Endothelial cell (in vitro differentiated cells): ENCODE measurements around the gene CCL25. TPM values are rescaled to one million over a fixed set of nuclear protein-coding genes. Genes with fewer than 3 reads are reported as not detected.
"Not testable (repeated sequence)": the region's sequence is repeated elsewhere in the genome, so short reads cannot be mapped to it uniquely, and the experiment has no call there.

ENCODE experiments used
- DNase-seq: peaks from one replicate; pipeline ENCODE4 v3.0.0; 2021; ENCODE audit warnings: low spot score
- H3K27ac Mint-ChIP-seq: one replicate; pipeline ENCODE4 v1.8.0; 2021; ENCODE audit warnings: mixed read lengths, inconsistent platforms; ENCODE audit not compliant: unreplicated experiment
- H3K27me3 Mint-ChIP-seq: one replicate; pipeline ENCODE4 v1.8.0; 2021; ENCODE audit warnings: mild to moderate bottlenecking, moderate library complexity, mixed read lengths, inconsistent platforms; ENCODE audit not compliant: unreplicated experiment
- H3K36me3 Mint-ChIP-seq: one replicate; pipeline ENCODE4 v1.8.0; 2021; ENCODE audit warnings: mild to moderate bottlenecking, low read depth, mixed read lengths, inconsistent platforms; ENCODE audit not compliant: unreplicated experiment
- H3K4me1 Mint-ChIP-seq: one replicate; pipeline ENCODE4 v1.8.0; 2021; ENCODE audit warnings: mild to moderate bottlenecking, mixed read lengths, inconsistent platforms; ENCODE audit not compliant: unreplicated experiment
- H3K4me3 Mint-ChIP-seq: one replicate; pipeline ENCODE4 v1.8.0; 2021; ENCODE audit warnings: mild to moderate bottlenecking, mixed read lengths, inconsistent platforms; ENCODE audit not compliant: unreplicated experiment
- H3K9me3 Mint-ChIP-seq: one replicate; pipeline ENCODE4 v1.8.0; 2021; ENCODE audit warnings: mixed read lengths, inconsistent platforms; ENCODE audit not compliant: unreplicated experiment
- total RNA-seq: library from RNA; stranded (reverse); fragmentation: NEBNext Ultra II Directional; extraction: Animal tissue kit (Norgen Biotek cat#: 25700); gene quantifications from one replicate; pipeline ENCODE4 v1.2.1, GENCODE V29; 2021; ENCODE audit not compliant: unreplicated experiment
- TF ChIP-seq, protein P1 (sequence below): fragments of 200-600 bp; sonication (generic); IDR thresholded peaks from one replicate; pipeline ENCODE4 v1.5.0; 2021; ENCODE audit warnings: antibody characterized with exemption; ENCODE audit not compliant: unreplicated experiment

CCL25 gene
- total RNA-seq, 1 donor from 2014 or later = not detected

DNA sequence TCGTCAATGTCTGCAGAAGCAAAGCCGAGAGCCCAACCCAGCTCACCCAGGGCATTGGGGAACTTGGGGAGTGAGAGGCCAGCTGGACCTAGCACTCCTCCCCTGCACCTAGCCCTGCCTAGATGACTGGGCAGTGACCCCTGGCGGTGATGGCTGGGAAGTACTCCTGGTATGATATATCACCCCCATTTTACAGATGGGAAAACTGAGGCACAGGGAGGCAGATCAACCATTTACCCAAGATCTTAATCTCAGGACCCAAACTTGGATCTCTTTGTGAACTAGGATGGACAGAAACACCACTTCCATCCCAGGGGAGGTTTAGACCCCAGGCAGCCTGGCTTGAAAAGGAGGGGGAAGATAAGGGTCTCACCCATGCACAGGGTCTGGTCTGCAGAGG lies 43.5 kb downstream of the CCL25 start:
- DNase-seq = no peak
- Mint-ChIP-seq H3K4me3 (peak overlapping the region; percentile 37), H3K4me1 (no peaks in the 10 kb centered on the region), H3K27me3 (peaks cover 4% of the 10 kb centered on the region), H3K36me3 (peaks cover 42% of the 10 kb centered on the region), H3K27ac (no peak overlapping the region), H3K9me3 (peaks cover 7% of the 10 kb centered on the region)
- TF ChIP-seq, protein P1, sequence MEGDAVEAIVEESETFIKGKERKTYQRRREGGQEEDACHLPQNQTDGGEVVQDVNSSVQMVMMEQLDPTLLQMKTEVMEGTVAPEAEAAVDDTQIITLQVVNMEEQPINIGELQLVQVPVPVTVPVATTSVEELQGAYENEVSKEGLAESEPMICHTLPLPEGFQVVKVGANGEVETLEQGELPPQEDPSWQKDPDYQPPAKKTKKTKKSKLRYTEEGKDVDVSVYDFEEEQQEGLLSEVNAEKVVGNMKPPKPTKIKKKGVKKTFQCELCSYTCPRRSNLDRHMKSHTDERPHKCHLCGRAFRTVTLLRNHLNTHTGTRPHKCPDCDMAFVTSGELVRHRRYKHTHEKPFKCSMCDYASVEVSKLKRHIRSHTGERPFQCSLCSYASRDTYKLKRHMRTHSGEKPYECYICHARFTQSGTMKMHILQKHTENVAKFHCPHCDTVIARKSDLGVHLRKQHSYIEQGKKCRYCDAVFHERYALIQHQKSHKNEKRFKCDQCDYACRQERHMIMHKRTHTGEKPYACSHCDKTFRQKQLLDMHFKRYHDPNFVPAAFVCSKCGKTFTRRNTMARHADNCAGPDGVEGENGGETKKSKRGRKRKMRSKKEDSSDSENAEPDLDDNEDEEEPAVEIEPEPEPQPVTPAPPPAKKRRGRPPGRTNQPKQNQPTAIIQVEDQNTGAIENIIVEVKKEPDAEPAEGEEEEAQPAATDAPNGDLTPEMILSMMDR = peak; percentile 23

DNA sequence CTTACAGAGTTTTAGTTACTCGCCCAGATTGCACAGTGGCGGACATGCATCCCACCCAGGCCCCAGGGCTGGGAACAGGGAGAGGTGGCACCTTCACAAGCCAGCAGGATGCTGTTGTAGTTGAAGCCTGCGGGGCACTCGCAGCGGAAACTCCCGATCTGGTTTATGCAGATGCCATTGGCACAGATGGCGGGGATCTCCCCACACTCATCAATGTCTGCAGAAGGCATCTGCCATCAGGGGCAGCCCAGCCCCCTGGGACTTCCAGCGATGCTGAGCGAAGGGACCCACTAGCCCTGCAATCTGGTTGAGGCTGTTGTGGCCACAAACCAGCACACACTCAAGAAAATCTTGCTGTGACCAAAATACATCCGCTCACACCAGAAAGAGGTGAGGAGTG lies 44.6 kb downstream of the CCL25 start:
- peaks cover 42% of the 10 kb centered on the region for H3K36me3 Mint-ChIP-seq
- H3K9me3 Mint-ChIP-seq = peaks cover 7% of the 10 kb centered on the region
- TF ChIP-seq, protein P1 = no peak
- no peak overlapping the region for H3K27ac Mint-ChIP-seq
- H3K4me3 Mint-ChIP-seq = no peak overlapping the region
- no peaks in the 10 kb centered on the region for H3K4me1 Mint-ChIP-seq
- H3K27me3 Mint-ChIP-seq = peaks cover 2% of the 10 kb centered on the region
- DNase-seq = no peak

DNA sequence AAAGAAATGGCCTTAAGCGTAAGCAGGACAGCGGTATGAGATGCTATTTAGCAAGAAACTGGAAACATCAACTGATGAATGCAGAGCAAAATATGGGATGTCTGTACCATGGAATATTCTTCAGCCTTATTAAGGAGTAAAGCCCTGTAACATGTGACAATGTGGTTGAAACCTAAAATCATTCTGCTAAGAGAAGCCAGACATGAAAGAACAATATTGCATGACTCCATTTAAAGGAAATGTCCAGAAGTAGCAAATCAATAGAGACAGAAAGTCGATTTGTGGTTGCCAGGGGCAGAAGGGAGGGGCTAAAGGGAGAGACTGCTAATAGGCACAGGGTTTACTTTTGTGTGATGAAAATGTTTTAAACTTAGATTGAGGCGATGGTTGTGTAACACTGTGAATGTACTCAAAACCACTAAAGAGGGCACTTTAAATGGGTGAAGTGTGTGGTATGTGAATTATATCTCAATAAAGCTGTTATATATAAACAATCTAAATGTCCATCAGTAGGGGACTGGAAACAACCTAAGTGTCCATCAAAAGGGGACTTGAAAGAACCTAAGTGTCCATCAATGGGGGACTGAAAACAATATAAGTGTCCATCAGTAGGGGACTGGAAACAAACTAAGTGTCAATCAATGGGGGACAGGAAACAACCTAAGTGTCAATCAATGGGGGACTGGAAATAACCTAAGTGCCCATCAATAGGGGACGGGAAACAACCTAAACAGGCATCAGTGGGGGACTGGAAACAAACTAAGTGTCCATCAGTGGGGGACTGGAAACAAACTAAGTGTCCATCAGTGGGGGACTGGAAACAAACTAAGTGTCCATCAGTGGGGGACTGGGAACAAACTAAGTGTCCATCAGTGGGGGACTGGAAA lies 45.4 kb downstream of the CCL25 start:
- H3K9me3 Mint-ChIP-seq = peaks cover 7% of the 10 kb centered on the region
- TF ChIP-seq, protein P1 = no peak
- peaks cover 2% of the 10 kb centered on the region for H3K27me3 Mint-ChIP-seq
- peak overlapping the region; percentile 27 for H3K4me3 Mint-ChIP-seq
- H3K27ac Mint-ChIP-seq = no peak overlapping the region
- H3K4me1 Mint-ChIP-seq = no peaks in the 10 kb centered on the region
- H3K36me3 Mint-ChIP-seq = peaks cover 42% of the 10 kb centered on the region
- DNase-seq = no peak

DNA sequence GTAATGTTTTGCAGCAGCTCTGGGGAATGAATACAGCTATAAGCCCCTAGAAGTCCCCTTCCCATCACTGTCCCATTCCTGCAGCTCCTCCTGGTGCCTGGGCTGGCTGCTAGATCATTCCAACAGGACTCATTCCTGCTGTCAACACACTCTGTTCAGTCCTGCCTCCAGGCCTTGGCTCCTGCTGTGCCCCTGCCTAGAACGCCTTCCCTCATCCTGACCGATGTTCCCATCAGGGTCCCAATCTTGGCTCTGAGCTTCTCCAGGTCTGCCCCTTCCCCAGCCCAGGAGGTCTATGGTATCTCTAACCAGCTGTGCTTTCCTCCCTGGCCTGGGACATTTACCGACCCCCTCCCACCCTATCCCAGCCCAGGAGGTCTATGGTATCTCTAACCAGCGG lies 48.8 kb downstream of the CCL25 start:
- Mint-ChIP-seq H3K4me1 (no peaks in the 10 kb centered on the region), H3K4me3 (no peak overlapping the region), H3K36me3 (peaks cover 24% of the 10 kb centered on the region), H3K9me3 (peaks cover 3% of the 10 kb centered on the region), H3K27me3 (peaks cover 2% of the 10 kb centered on the region), H3K27ac (no peak overlapping the region)
- TF ChIP-seq, protein P1 = no peak
- no peak for DNase-seq

DNA sequence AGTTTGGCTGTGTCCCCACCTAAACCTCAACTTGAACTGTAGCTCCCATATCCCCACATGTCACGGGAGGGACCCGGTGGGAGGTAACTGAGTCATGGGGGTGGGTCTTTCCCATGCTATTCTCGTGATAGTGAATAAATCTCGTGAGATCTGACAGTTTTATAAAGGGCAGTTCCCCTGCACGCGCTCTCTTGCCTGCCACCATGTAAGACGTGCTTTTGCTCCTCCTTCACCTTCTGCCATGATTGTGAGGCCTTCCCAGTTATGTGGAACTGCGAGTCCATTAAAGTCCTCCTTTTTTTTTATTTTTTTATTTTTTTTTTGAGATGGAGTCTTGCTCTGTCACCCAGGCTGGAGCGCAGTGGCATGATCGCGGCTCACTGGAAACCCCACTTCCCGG lies 49.4 kb downstream of the CCL25 start:
- not testable (repeated sequence) for H3K9me3 Mint-ChIP-seq, H3K27ac Mint-ChIP-seq, DNase-seq, H3K27me3 Mint-ChIP-seq, H3K4me3 Mint-ChIP-seq, H3K4me1 Mint-ChIP-seq
- H3K36me3 Mint-ChIP-seq = peaks cover 18% of the 10 kb centered on the region
